ENCODE measurements around the gene LDLR. TPM values are rescaled to one million over a fixed set of nuclear protein-coding genes. Genes with fewer than 3 reads are reported as not detected.
"Not testable (repeated sequence)": the region's sequence is repeated elsewhere in the genome, so short reads cannot be mapped to it uniquely, and the experiment has no call there.

LDLR gene
- total RNA-seq, 4 donors from 2014 or later = 1.2 to 6.0 (median 3.9) TPM

DNA sequence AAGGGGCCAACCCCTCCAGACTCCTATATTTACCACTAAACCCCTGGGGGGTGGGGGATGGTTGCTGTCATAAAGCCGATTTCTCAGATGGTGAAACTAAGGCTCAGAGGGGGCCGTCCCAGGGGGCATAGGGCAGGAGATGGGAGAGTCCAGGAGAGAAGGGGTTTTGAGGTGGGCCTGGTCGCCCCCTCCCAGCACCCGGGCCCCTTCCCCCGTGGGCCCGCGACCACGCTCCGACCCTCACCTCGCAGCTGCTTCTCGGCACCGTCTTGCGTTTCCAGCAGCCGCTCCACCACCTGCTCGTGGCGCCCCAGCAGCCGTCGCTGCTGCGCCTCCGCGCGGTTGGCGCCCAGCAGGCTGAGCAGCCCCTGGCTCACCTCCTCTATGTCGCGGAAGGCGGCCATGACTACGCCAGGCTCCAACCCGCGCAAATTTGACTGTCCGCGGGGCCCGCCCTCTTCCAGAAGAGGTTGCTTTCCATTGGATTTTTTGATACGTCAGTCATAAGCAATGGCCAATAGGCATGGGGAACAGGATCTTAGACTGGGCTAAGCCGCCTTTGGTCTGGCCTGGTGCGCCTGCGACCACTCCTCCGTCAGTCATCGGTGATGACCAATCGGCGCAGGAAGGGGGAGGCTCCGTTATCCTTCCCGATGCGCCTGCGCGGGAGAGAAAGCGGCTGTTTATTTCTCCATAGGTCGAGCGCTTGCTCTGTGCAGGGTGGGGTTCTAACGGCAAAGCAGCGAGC, 66.3 kb downstream of the LDLR start, which contains the start of gene SPC24:
TSS of gene SPC24 (minus strand) at position 410 of the 748 bp plus-strand sequence. CDS start at position 404, 6 bp downstream.
- Histone ChIP-seq H3K27ac (peak within 1 kb of the TSS; percentile 61 to 79 (median 68)), H3K36me3 (no peaks in the 10 kb centered on the region), H3K9me3 (no peaks in the 10 kb centered on the region), H3K4me3 (peak within 1 kb of the TSS; percentile 52 to 76 (median 64)), H3K27me3 (no peaks in the 10 kb centered on the region), H3K4me1 (peaks cover 3 to 28% of the 10 kb centered on the region in 2 donors)
- DNase-seq = peak; percentile 91 to 95
- intact Hi-C loops (cut with DNase I; ENCODE audit: low total_unique reads) = no loop called here
- in situ Hi-C loops (cut with MboI; ENCODE audit: low sequenced_read_pairs in 4 of 4) = no loop called here
- ATAC-seq = peak; percentile 87 to 94
- TF ChIP-seq, protein P1, sequence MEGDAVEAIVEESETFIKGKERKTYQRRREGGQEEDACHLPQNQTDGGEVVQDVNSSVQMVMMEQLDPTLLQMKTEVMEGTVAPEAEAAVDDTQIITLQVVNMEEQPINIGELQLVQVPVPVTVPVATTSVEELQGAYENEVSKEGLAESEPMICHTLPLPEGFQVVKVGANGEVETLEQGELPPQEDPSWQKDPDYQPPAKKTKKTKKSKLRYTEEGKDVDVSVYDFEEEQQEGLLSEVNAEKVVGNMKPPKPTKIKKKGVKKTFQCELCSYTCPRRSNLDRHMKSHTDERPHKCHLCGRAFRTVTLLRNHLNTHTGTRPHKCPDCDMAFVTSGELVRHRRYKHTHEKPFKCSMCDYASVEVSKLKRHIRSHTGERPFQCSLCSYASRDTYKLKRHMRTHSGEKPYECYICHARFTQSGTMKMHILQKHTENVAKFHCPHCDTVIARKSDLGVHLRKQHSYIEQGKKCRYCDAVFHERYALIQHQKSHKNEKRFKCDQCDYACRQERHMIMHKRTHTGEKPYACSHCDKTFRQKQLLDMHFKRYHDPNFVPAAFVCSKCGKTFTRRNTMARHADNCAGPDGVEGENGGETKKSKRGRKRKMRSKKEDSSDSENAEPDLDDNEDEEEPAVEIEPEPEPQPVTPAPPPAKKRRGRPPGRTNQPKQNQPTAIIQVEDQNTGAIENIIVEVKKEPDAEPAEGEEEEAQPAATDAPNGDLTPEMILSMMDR (IDR thresholded peaks at IDR 0.05 in 4 of 5, conservative IDR thresholded peaks at IDR 0.05 in 1 of 5) = no peak
- no peak for TF ChIP-seq POLR2A (IDR thresholded peaks at IDR 0.05)

DNA sequence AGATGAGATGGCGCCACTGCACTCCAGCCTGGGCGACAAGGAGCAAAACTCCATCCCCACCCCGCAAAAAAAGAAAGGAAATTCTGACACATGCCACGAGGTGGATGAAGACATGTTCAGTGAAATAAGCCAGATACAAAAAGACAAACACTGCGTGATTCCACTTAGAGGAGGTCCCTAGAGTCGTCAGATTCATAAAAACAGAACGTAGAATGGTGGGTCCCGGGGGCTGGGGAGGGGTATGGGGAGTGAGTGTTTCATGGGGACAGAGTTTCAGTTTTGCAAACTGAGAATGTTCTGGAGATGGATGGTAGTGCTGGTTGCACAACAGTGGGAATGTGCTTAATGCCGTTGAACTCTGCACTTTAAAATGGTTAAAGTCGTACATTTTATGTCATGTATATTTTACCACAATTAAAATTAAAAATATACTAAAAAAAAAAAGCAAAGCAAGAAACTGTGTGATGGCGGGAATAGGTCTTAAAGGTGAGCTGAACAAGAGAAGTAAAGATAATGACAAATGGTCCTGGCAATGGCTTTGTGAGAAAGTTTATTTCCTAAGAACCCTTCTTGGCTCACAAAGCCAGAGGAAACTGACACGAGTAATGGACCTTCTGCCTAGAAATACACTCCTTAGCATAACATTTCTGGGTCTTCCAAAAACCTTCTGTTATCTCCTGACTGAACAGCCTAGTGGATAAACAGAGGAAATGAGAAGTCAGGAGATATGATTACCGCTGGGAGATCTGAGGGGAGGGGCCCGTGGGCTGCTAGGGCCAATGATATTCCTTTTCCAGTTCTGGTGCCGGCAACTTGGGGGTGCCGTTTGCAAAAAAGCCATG, 70.6 kb downstream of the LDLR start:
- no peak overlapping the region for H3K4me3 ChIP-seq
- ATAC-seq = peak in 1 of 2 donors; percentile 23
- H3K36me3 ChIP-seq = no peaks in the 10 kb centered on the region
- TF ChIP-seq, protein P1 (IDR thresholded peaks at IDR 0.05 in 4 of 5, conservative IDR thresholded peaks at IDR 0.05 in 1 of 5) = no peak
- no peak for TF ChIP-seq POLR2A (IDR thresholded peaks at IDR 0.05)
- intact Hi-C loops (cut with DNase I; ENCODE audit: low total_unique reads) = no loop called here
- peaks cover 14 to 25% of the 10 kb centered on the region in 2 donors for H3K4me1 ChIP-seq
- H3K27ac ChIP-seq = peak overlapping the region; percentile 40 to 79 (median 56)
- in situ Hi-C loops (cut with MboI; ENCODE audit: low sequenced_read_pairs in 4 of 4) = no loop called here
- no peaks in the 10 kb centered on the region for H3K27me3 ChIP-seq
- peak in 1 of 2 donors; percentile 65 for DNase-seq
- H3K9me3 ChIP-seq = no peaks in the 10 kb centered on the region

DNA sequence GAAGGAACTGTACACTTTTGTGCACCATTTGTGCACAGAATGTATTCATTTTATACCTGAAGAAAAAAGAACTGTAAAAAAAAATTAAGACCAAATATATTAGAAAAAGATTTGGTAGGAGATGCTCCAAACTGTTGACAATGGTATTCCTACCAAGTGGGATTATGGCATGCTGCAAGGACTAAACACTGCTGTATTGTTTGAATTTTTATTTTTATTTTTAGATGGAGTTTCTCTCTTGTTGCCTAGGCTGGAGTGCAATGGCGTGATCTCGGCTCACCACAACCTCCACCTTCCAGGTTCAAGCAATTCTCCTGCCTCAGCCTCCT, 71.1 kb downstream of the LDLR start:
- H3K27me3 ChIP-seq; ATAC-seq; DNase-seq; H3K36me3 ChIP-seq; H3K9me3 ChIP-seq; H3K4me3 ChIP-seq; in situ Hi-C loops (cut with MboI; ENCODE audit: low sequenced_read_pairs in 4 of 4); intact Hi-C loops (cut with DNase I; ENCODE audit: low total_unique reads): not testable (repeated sequence)
- Histone ChIP-seq H3K4me1 (peaks cover 17 to 25% of the 10 kb centered on the region in 2 donors), H3K27ac (peak overlapping the region; percentile 32 to 79 (median 44))

DNA sequence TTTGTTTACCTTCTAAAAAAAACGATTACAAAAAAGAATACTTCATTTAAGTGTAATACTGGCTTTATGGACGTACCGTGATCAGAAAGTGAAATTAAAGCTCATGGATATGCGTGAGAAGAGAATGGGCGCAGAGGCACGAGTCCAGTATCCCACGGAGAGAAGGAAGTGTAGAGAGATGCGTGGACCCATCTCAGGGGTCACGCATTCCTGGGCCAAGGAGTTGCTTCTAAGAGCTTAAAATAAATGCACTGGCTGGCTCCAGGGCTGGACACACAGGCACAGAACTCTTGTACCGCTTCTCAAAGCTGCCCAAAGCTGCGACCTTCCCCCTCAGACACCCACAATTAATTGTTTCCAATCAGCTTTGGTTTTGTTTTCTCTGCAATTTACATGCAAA, 75.0 kb downstream of the LDLR start:
- peaks cover 0 to 18% of the 10 kb centered on the region in 2 donors for H3K36me3 ChIP-seq

More for the DNA sequence above, 75.0 kb downstream of the LDLR start:
- Histone ChIP-seq H3K4me3 (no peak overlapping the region), H3K9me3 (no peaks in the 10 kb centered on the region), H3K27ac (peak overlapping the region; percentile 70 to 81 (median 76)), H3K27me3 (no peaks in the 10 kb centered on the region), H3K4me1 (peaks cover 15 to 18% of the 10 kb centered on the region in 2 donors)
- intact Hi-C loops (cut with DNase I; ENCODE audit: low total_unique reads) (loop anchor here (2.0 kb wide), 1 partner anchor 17 kb away; no protein-coding TSS in a partner anchor), in situ Hi-C loops (cut with MboI; ENCODE audit: low sequenced_read_pairs in 4 of 4) (no loop called here)
- TF ChIP-seq, protein P1 (IDR thresholded peaks at IDR 0.05 in 4 of 5, conservative IDR thresholded peaks at IDR 0.05 in 1 of 5) = no peak
- no peak for TF ChIP-seq POLR2A (IDR thresholded peaks at IDR 0.05)
- DNase-seq (no peak), ATAC-seq (no peak)

All from gastrocnemius medialis (tissue), 4 donors.